K562 (cell line): Measurements from ENCODE around the gene PBX1. TPM values are rescaled to one million over a fixed set of nuclear protein-coding genes. Genes with fewer than 3 reads are reported as not detected.

ENCODE experiments used
- ATAC-seq: fragments of 200-7000 bp; cut with Tn5 transposase; 3 replicates; pipeline ENCODE4 v1.9.1; 2020; ENCODE audit warnings: moderate library complexity
- BruUV-seq: library from RNA; stranded (reverse); fragments of 400-500 nt; replicated peaks from 2 replicates; lab custom pipeline; 2021; lab: Mats Ljungman, UMichigan
- CTCF ChIA-PET: fragments of 300-600 bp; formaldehyde crosslinking; extraction: SDS; loops from one replicate; lab custom pipeline; 2021; ENCODE audit warnings: low intra/inter-chr PET ratio; lab: Yijun Ruan, JAX
- POLR2A ChIA-PET: fragments of 300-600, 350-650 bp; sonication (Branson Sonifier 250); formaldehyde crosslinking; extraction: SDS; loops from one replicate; lab custom pipeline; 2021; ENCODE audit warnings: antibody characterized with exemption, inconsistent platforms; lab: Yijun Ruan, JAX
- DNase-seq, 4 experiments: peaks; one replicate each; pipeline versions ENCODE4 v3.0.0 to v3.0.0-alpha.2; 2011 to 2018; ENCODE audit warnings: low spot score in 3 of 4, mixed read lengths in 3 of 4; ENCODE audit errors: extremely low read depth in 1 of 4
- FAIRE-seq: peaks from 2 replicates; lab custom pipeline; 2011; peaks lifted over from hg19 to GRCh38; lab: Jason Lieb, UNC
- H2AFZ ChIP-seq: 2 replicates; pipeline ENCODE4 v1.6.0; 2011; ENCODE audit warnings: low read depth, low read length, control low read depth, inconsistent platforms
- H3K27ac ChIP-seq: fragments of 200-600 bp; 3 replicates; pipeline ENCODE4 v1.8.0; 2011; ENCODE audit warnings: low read depth, mild to moderate bottlenecking, control low read depth, inconsistent platforms, low read length, moderate library complexity, mixed read lengths; ENCODE audit errors: extremely low read depth
- H3K27me3 ChIP-seq, 2 experiments: fragments of 300-600 bp in 1 of 2; 2 replicates in 1 of 2; 3 replicates in 1 of 2; pipeline versions ENCODE4 v1.6.0 to v1.8.0; 2011; ENCODE audit warnings: inconsistent platforms in 2 of 2, low read length in 2 of 2, mild to moderate bottlenecking in 1 of 2, mixed read lengths in 1 of 2, moderate library complexity in 1 of 2; ENCODE audit not compliant: control insufficient read depth in 2 of 2, insufficient read depth in 2 of 2
- H3K36me3 ChIP-seq: fragments of 300-600 bp; 3 replicates; pipeline ENCODE4 v1.8.0; 2011; ENCODE audit warnings: mild to moderate bottlenecking, low read length, inconsistent platforms; ENCODE audit not compliant: control insufficient read depth, insufficient read depth
- H3K4me1 ChIP-seq, 2 experiments: fragments of 200-600 bp in 1 of 2; replicated peaks in 1 of 2; 2 replicates in 1 of 2; 3 replicates in 1 of 2; pipeline versions ENCODE4 v1.5.1 to v1.8.0; 2011; ENCODE audit warnings: inconsistent platforms in 2 of 2, low read length in 2 of 2, mild to moderate bottlenecking in 1 of 2, mixed read lengths in 1 of 2, moderate library complexity in 1 of 2; ENCODE audit not compliant: control insufficient read depth in 2 of 2, insufficient read depth in 2 of 2
- H3K4me2 ChIP-seq: 2 replicates; pipeline ENCODE4 v1.6.1; 2011; ENCODE audit warnings: low read length, control low read depth, inconsistent platforms, mixed read lengths; ENCODE audit not compliant: insufficient read depth
- H3K4me3 ChIP-seq: fragments of 200-600 bp; sonication (generic), shearing (Covaris generic); 2 replicates; pipeline ENCODE4 v1.5.1; 2016; ENCODE audit warnings: control low read depth, inconsistent platforms
- H3K79me2 ChIP-seq: fragments of 200-600 bp; 3 replicates; pipeline ENCODE4 v1.8.0; 2011; ENCODE audit warnings: low read length, inconsistent platforms; ENCODE audit not compliant: control insufficient read depth, insufficient read depth
- H3K9ac ChIP-seq, 2 experiments: 2 replicates each; pipeline versions ENCODE4 v1.6.0 to v1.6.1; 2011; ENCODE audit warnings: low read depth in 2 of 2, low read length in 2 of 2, control low read depth in 1 of 2, inconsistent platforms in 1 of 2, mild to moderate bottlenecking in 1 of 2, mixed read lengths in 1 of 2; ENCODE audit not compliant: insufficient read depth in 1 of 2
- H3K9me1 ChIP-seq: one replicate; pipeline ENCODE4 v1.6.0; 2011; ENCODE audit warnings: inconsistent platforms, mild to moderate bottlenecking, low read length, moderate library complexity; ENCODE audit not compliant: control insufficient read depth, insufficient read depth
- H3K9me3 ChIP-seq: replicated peaks from 2 replicates; pipeline ENCODE4 v1.5.1; 2011; ENCODE audit warnings: low read depth, low read length, inconsistent platforms; ENCODE audit not compliant: control insufficient read depth, insufficient read depth
- H4K20me1 ChIP-seq: replicated peaks from 2 replicates; pipeline ENCODE4 v1.6.1; 2011; ENCODE audit warnings: low read length, inconsistent platforms, mixed read lengths; ENCODE audit not compliant: control insufficient read depth, insufficient read depth
- ATF1 ChIP-seq, 2 experiments: fragments of 450-650 bp in 1 of 2; IDR thresholded peaks; 2 replicates each; pipeline ENCODE4 v1.6.1; 2016; ENCODE audit warnings: missing compliant biosample characterization in 1 of 2, missing genetic modification characterization in 1 of 2
- BMI1 ChIP-seq: fragments of 150-350 bp; IDR thresholded peaks from 2 replicates; pipeline ENCODE4 v1.6.1; 2014; ENCODE audit warnings: low read length
- BRD9 ChIP-seq: fragments of 450-650 bp; IDR thresholded peaks from 2 replicates; pipeline ENCODE4 v1.6.1; 2018; ENCODE audit warnings: low read depth; ENCODE audit not compliant: partially characterized antibody
- E2F3 ChIP-seq: fragments of 250-450 bp; sonication (Bioruptor Pico); IDR thresholded peaks from 2 replicates; pipeline ENCODE4 v1.4.0; 2020; ENCODE audit warnings: mild to moderate bottlenecking
- EZH2 ChIP-seq: IDR thresholded peaks from 2 replicates; pipeline ENCODE4 v1.6.1; 2012; ENCODE audit warnings: low read depth, mild to moderate bottlenecking, inconsistent platforms, low read length, borderline replicate concordance
- GATAD2A ChIP-seq: fragments of 450-650 bp; IDR thresholded peaks from 2 replicates; pipeline ENCODE4 v1.6.1; 2017
- ILF3 ChIP-seq: fragments of 450-650 bp; IDR thresholded peaks from 2 replicates; pipeline ENCODE4 v1.6.1; 2018; ENCODE audit warnings: antibody characterized with exemption, mild to moderate bottlenecking, moderate library complexity, borderline replicate concordance
- KLF13 ChIP-seq: fragments of 450-650 bp; IDR thresholded peaks from 2 replicates; pipeline ENCODE4 v1.6.1; 2016; ENCODE audit warnings: missing genetic modification characterization, low read depth, mild to moderate bottlenecking, missing compliant biosample characterization, moderate library complexity, borderline replicate concordance
- MAFG ChIP-seq: fragments of 450-650 bp; conservative IDR thresholded peaks from 2 replicates; pipeline ENCODE4 v1.6.1; 2016; ENCODE audit warnings: missing genetic modification characterization, missing compliant biosample characterization
- MTA3 ChIP-seq: fragments of 450-650 bp; formaldehyde crosslinking; IDR thresholded peaks from 2 replicates; pipeline ENCODE4 v1.6.1; 2017; ENCODE audit warnings: mild to moderate bottlenecking, borderline replicate concordance
- NCOR1 ChIP-seq: fragments of 450-650 bp; IDR thresholded peaks from 2 replicates; pipeline ENCODE4 v1.6.1; 2016; ENCODE audit warnings: mild to moderate bottlenecking, moderate library complexity
- NFRKB ChIP-seq: fragments of 450-650 bp; IDR thresholded peaks from 2 replicates; pipeline ENCODE4 v1.6.1; 2016; ENCODE audit warnings: low read depth
- ZKSCAN3 ChIP-seq: fragments of 250-450 bp; sonication (Bioruptor Pico); IDR thresholded peaks from 2 replicates; pipeline ENCODE4 v1.4.0; 2020
- ZNF408 ChIP-seq: fragments of 250-450 bp; sonication (Bioruptor Pico); IDR thresholded peaks from 2 replicates; pipeline ENCODE4 v1.4.0; 2020; ENCODE audit warnings: low read depth, mild to moderate bottlenecking, moderate library complexity
- ZNF41 ChIP-seq: fragments of 250-450 bp; sonication (Bioruptor Pico); conservative IDR thresholded peaks from 2 replicates; pipeline ENCODE4 v1.4.0; 2020; ENCODE audit warnings: mild to moderate bottlenecking
- WGBS: fragments of 100-300 bp; shearing (Covaris generic); methylation state at CpG from one replicate; pipeline ENCODE4 v1.1.6; 2016; ENCODE audit warnings: low coverage, mixed read lengths; ENCODE audit not compliant: insufficient coverage; ENCODE audit errors: missing lambda C conversion rate; 5-methylcytosine and 5-hydroxymethylcytosine counted together
- in situ Hi-C: fragments of 300-500 bp; cut with MboI; formaldehyde crosslinking; loops from 4 replicates; pipeline ENCODE4 v1.15.0; 2018; ENCODE audit warnings: inconsistent platforms, mixed read lengths
- intact Hi-C: fragments of 100-400 bp; cut with micrococcal nuclease; formaldehyde crosslinking; loops from 2 replicates; pipeline ENCODE4 v1.14.2; 2022
- polyA plus RNA-seq, 8 experiments: library from polyadenylated mRNA; depleted of rRNA in 4 of 8; stranded (reverse) in 5 of 8; unstranded in 3 of 8; fragments of >200 nt; fragmentation: Nextera tagmentation in 2 of 8; fragmentation: Illumina TruSeq in 1 of 8; extraction: Ambion mirVana in 2 of 8; extraction: Trizol in 1 of 8; gene quantifications; 2 replicates each; pipeline versions ENCODE4 v1.2.1 to v1.2.3, GENCODE V29; 2011 to 2014; ENCODE audit warnings: inconsistent platforms in 1 of 8, missing spikeins in 1 of 8
- total RNA-seq, 7 experiments: library from RNA; depleted of rRNA in 6 of 7; stranded (reverse); fragments of >200 nt in 6 of 7; fragmentation: Illumina TruSeq in 2 of 7; extraction: Trizol in 2 of 7; gene quantifications; 2 replicates each; pipeline versions ENCODE4 v1.2.1 to v1.2.3, GENCODE V29; 2011 to 2021; ENCODE audit warnings: low replicate concordance in 1 of 7
- TF ChIP-seq, protein P1 (sequence below): fragments of 250-450 bp; sonication (Bioruptor Pico); IDR thresholded peaks from 2 replicates; pipeline ENCODE4 v1.5.0; 2021; ENCODE audit warnings: mild to moderate bottlenecking, moderate library complexity

PBX1 gene
- total and polyA plus RNA-seq, 9 of the 15 experiments (the other 6 are each of a cell fraction or from before 2014, with no cell fraction given): 0.03 to 0.62 (median 0.17) TPM

DNA sequence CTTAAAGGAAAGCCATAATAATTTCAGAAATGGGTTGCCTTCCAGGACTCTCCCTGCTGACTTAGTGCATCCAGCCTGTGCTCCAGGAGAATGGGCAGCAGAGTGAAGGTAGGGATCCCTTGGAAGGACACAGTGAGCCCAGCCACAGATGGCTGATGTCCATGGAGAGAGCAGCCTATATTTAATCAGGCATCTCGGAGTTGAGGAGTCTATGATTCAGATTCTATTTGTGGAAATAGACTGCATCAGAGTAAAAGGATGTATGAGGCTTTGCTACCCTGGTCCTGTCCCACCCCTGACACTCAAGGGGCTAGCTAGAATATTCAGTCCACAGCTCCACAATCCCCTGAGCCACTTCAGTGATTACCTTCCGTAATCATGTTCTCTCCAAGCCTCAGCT, 43.8 kb upstream of the PBX1 start (continued):
- TF ChIP-seq, protein P1, sequence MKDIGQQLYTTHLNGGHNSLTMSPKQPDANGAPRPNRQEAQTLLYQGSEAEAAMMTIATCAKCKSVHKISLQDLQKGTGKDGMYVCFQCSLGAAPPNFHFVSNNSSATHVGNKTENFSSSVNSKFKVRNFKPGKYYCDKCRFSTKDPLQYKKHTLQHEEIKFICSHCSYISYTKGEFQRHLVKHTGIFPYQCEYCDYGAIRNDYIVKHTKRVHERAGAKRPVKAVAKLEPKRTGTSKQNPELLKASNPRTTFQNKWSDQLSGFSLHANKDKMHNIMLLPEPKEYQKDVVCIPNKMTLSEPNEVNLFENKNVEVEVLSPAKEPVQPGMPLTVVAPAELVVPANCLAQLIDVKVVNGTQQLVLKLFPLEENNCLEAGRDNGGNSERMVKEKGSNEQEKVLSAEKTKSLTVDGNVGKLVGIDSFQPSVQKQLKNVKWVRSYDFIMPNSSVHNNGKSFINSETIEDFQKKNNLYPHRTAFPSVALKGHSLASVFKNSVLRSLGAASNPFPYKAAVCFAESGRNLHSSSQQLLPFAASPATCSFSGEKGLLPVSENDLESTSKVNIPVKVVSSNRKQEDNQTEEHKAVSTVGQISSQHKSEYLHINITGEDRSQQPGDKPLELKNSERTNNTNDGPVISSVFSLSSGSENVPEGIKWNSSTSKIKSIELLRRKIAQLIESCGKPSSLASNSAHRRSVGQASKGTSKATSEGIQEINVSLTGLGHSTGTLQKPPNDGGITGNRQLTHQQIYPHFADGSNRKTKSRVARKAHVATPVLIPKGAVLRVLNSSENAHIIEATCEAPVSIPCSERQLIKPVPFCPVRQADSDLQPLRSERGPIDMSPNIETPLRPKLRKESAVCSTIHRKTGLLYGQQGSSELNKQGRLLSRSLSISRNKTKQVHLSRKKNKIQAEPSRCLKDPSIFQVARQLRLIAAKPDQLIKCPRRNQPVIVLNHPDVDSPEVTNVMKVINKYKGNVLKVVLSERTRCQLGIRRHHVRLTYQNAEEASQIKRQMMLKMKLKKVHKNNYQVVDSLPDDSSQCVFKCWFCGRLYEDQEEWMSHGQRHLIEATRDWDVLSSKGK (CRISPR knock-in tag): no peak
- TF ChIP-seq ILF3: no peak
- TF ChIP-seq BMI1: no peak
- no peak for TF ChIP-seq BRD9
- no peak for TF ChIP-seq E2F3

DNA sequence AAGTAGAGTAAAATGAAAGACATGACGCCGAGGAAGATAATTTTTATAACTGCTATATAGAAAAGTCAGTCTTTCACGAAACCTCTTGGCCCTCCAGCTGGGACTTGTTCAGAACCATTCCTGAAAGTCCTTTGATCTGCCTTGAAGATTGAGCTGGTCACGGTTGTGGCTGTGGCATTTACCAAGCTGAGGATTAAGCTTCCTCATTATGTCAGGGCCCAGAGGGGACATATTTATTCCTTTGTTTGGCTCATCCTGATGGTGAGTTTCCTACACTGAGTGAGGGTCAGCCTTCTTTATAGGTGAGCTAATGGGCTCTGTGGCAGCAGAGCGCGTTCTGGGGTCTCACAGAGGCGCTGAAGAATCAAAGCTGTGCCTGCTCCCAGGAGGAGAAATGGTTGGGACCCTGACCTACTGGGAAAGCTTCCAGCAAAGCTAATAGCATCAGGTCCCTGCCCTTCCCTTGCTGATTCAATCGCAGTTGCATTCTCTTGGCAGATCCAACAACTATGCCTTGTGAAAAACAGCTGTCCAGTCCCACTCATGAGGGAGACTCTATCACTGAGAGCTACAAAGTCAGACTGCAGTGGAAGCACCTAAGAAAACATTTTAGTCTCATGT, 43.2 kb upstream of the PBX1 start:
- Histone ChIP-seq H3K36me3 (no peaks in the 10 kb centered on the region), H3K9me1 (no peaks in the 10 kb centered on the region), H3K4me3 (no peak overlapping the region), H3K9ac (no peak overlapping the region), H3K79me2 (no peaks in the 10 kb centered on the region), H2AFZ (no peak overlapping the region), H3K9me3 (no peaks in the 10 kb centered on the region), H4K20me1 (no peaks in the 10 kb centered on the region), H3K4me1 (no peaks in the 10 kb centered on the region), H3K27me3 (no peaks in the 10 kb centered on the region), H3K4me2 (no peak overlapping the region), H3K27ac (no peak overlapping the region)
- no peak for TF ChIP-seq KLF13
- TF ChIP-seq ZKSCAN3 (CRISPR knock-in tag): no peak
- TF ChIP-seq ATF1 (CRISPR knock-in tag; IDR thresholded peaks at IDR 0.05): no peak
- no peak for TF ChIP-seq ATF1 (tag; IDR thresholded peaks at IDR 0.05)
- no peak for TF ChIP-seq MAFG (tag)
- TF ChIP-seq GATAD2A: no peak
- TF ChIP-seq NCOR1: no peak
- TF ChIP-seq ZNF408 (CRISPR knock-in tag): no peak
- TF ChIP-seq MTA3: no peak
- TF ChIP-seq ZNF41 (CRISPR knock-in tag): no peak
- TF ChIP-seq EZH2: no peak
- TF ChIP-seq NFRKB: no peak
- 0% methylated on average over 8 of the region's 8 CpGs for WGBS
- FAIRE-seq: no peak
- no TSS peak for BruUV-seq
- ChIA-PET CTCF (no interaction called here), POLR2A (no interaction called here)
- in situ Hi-C loops: no loop called here
- no peak for DNase-seq
- intact Hi-C loops: no loop called here
- ATAC-seq: no peak
